Measurements from ENCODE around the gene CADPS2.

Gene CADPS2

DNA sequence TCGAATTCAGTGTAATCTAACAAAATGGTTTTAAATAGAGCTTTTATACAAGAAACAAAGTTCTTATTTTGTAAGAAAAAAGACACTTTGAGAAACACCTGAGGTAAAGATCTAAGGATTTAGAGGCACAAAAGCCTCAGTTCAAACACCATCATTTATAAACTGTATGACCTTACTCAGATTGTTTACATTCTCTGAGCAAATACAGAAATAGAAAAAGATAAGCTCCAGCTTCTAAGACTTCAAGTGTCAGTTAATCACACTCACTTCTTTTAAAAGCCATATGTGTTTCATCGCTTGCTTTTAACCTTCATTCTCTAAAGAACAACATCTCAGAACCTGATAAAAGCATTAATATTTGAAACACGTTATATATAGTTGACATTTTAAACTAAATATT, 27.9 kb downstream of the CADPS2 start:
- DNase-seq (ENCODE audit: low read depth) = no peak
- TF ChIP-seq, protein P1, sequence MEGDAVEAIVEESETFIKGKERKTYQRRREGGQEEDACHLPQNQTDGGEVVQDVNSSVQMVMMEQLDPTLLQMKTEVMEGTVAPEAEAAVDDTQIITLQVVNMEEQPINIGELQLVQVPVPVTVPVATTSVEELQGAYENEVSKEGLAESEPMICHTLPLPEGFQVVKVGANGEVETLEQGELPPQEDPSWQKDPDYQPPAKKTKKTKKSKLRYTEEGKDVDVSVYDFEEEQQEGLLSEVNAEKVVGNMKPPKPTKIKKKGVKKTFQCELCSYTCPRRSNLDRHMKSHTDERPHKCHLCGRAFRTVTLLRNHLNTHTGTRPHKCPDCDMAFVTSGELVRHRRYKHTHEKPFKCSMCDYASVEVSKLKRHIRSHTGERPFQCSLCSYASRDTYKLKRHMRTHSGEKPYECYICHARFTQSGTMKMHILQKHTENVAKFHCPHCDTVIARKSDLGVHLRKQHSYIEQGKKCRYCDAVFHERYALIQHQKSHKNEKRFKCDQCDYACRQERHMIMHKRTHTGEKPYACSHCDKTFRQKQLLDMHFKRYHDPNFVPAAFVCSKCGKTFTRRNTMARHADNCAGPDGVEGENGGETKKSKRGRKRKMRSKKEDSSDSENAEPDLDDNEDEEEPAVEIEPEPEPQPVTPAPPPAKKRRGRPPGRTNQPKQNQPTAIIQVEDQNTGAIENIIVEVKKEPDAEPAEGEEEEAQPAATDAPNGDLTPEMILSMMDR (IDR thresholded peaks at IDR 0.05; ENCODE audit: low read length, missing control alignments) = no peak
- H3K4me3 ChIP-seq (replicated peaks; ENCODE audit: low read depth, low read length) = no peak overlapping the region

DNA sequence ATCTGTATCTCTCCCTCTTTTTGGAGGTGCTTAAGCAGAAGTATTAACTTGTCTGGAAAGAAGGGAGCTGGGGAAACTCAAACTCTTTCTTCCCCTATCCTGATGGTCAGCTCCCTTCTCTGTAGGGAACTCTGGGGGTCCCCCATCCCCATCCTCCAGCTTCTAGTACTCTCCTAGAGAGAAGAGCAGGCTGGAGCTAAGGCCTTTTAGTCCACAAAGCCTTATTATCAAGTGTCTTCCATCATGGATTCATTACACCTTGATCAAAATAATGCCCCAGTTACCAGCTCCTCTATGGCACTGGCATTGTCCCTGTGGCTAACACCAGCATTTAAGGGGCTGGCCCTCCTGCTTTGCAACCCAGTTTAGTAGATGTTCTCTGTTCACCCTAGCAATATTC, 35.7 kb downstream of the CADPS2 start:
- TF ChIP-seq, protein P1 (IDR thresholded peaks at IDR 0.05; ENCODE audit: low read length, missing control alignments) = no peak
- H3K4me3 ChIP-seq (replicated peaks; ENCODE audit: low read depth, low read length) = no peak overlapping the region
- DNase-seq (ENCODE audit: low read depth) = no peak

DNA sequence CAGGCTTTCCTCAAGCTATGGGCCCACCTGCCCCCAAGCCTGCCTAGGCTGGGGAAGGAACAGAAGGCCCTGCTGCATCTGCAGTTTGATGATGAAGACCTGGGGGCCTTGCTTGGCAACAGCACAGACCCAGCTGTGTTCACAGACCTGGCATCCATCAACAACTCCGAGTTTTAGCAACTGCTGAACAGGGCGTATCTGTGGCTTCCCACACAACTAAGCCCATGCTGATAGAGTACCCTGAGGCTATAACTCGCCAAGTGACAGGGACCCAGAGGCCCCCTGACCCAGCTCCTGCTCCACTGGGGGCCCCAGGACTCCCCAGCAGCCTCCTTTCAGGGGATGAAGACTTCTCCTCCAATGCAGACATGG, 36.3 kb downstream of the CADPS2 start:
- DNase-seq (ENCODE audit: low read depth) = no peak
- TF ChIP-seq, protein P1 (IDR thresholded peaks at IDR 0.05; ENCODE audit: low read length, missing control alignments) = no peak
- H3K4me3 ChIP-seq (replicated peaks; ENCODE audit: low read depth, low read length) = no peak overlapping the region

DNA sequence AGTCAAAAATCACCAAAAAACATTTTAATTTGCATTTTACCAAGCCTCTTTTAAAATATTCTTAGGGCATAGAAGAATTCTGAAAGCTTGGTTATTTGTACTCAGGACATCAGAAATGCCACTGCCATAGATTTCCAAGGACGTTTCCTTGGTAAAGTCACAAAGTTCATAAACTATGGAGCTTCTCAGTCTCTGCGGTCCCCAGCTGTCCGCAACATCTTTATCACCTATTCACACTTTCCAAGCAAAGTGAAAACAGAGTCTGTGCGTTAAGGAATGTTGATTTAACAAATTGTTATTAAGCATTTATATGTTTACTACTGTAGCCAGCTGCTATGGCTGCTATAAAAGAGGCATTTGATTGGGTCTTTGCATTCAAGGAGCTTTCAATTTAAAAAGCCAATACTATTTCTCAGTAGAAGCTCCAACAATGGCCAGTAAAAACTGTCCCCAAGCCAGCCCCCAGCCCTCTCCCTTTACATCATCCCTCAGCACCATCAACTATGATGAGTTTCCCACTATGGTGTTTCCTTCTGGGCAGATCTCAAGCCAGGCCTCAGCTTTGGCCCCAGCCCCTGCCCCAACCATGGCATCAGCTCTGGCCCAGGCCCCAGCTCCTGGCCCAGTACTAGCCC, 36.8 kb downstream of the CADPS2 start:
- H3K4me3 ChIP-seq (replicated peaks; ENCODE audit: low read depth, low read length) = no peak overlapping the region
- TF ChIP-seq, protein P1 (IDR thresholded peaks at IDR 0.05; ENCODE audit: low read length, missing control alignments) = no peak
- DNase-seq (ENCODE audit: low read depth) = no peak

DNA sequence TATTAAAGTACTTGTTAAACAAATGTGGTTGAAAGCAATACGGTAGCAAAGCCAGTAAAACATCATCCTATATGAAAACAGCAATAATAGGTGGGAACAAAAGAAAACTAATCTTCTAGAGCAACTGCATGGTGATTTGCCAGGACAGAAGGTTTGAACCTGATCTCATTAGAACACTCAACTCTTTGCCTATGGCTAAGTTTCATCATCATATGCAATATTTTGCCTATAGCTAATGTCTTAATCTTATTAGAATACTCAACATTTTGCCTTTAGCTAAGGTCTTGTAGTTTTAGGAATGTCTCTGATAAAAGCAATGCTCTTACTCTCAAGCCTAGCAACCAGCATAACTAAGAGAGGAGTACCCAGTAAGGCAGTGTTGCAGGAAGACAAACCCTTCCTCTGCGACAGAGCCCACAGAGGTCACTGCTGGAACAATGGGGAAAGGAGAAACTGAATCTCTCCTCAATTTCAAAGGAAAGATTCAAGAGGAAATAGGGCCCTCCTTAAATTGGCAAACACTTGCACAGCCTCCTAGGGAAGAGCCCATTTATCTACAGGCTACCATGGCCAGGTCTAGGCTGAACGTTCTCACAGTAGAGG, 38.3 kb downstream of the CADPS2 start:
- H3K4me3 ChIP-seq (replicated peaks; ENCODE audit: low read depth, low read length) = no peak overlapping the region
- TF ChIP-seq, protein P1 (IDR thresholded peaks at IDR 0.05; ENCODE audit: low read length, missing control alignments) = no peak
- no peak for DNase-seq (ENCODE audit: low read depth)

DNA sequence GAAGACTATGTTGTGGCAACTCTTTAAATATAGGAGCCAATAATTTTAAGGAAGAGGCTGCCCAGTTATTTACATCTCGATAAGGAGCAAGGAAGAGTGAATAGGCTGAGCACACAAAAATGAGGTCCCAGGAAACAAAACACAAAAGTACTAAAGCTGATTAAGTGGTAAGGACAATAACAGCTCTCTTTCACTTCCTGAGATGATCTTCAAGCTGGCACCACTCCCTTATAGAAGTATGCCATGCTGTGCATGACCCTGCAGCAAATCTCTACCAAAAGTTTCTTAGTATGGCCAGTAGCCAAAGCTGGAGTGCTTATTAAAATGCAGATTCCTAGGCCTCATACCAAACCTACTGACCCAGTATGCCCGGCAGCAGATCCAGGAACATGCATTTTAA, 39.7 kb downstream of the CADPS2 start:
- TF ChIP-seq, protein P1 (IDR thresholded peaks at IDR 0.05; ENCODE audit: low read length, missing control alignments) = no peak
- H3K4me3 ChIP-seq (replicated peaks; ENCODE audit: low read depth, low read length) = no peak overlapping the region
- no peak for DNase-seq (ENCODE audit: low read depth)

DNA sequence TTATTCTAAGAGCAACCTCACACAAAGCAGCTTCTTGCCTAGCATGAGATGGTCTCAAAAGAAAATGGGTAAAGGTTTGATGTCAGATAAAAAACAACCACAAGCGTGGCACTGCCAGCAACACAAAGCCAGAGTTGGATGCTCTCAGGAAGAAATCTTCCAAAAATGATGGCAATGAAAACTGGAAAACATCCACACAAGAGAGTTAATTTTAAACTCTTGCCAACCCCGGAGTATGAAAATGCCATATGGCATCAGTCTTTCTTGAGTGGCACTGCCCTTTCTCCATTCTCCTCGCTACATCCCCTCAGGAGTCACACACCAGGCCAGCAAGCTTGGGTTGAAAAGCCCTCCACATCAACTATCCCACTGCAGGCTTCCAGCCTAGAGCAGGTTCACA, 41.0 kb downstream of the CADPS2 start:
- TF ChIP-seq, protein P1 (IDR thresholded peaks at IDR 0.05; ENCODE audit: low read length, missing control alignments) = no peak
- DNase-seq (ENCODE audit: low read depth) = no peak
- no peak overlapping the region for H3K4me3 ChIP-seq (replicated peaks; ENCODE audit: low read depth, low read length)

Data from fibroblast of pulmonary artery (primary cell).